HG03108 (cell line): ENCODE data around the gene HEXA.
A peak's percentile ranks its signal among the peaks of the same experiment; 100 is the strongest.

ENCODE experiments used
- ATAC-seq: cut with Tn5 transposase; IDR thresholded peaks from one replicate; pipeline ENCODE4 v1.9.1; 2021; ENCODE audit warnings: moderate library complexity; ENCODE audit not compliant: unreplicated experiment

The HEXA gene

DNA sequence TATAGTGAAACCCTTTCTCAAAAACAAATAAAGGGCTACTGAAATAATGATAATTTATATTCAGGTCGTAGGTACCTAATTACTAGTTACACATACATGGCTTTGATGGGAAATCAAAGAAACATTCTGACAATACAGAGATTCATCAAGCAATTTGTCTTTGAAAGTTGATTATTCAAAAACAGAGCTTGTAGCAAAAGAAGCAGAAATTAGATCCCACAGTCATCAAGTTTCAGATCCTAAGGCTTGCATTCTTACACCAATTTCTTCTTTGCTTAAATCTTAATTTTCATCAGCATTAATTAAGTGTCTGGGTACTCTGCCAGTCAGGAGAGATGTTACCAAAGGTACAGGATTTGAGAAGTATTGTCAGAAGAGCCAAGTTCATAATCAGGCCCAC is 1.5 kb upstream of the HEXA start:
- ATAC-seq, result no peak

- ATAC-seq, result peak; percentile 39
These were observed 341 bp downstream of the HEXA start for GRCh38 chr15:72375501-72375845.

GRCh38 chr15:72372361-72372760 is 3.5 kb downstream of the HEXA start:
- ATAC-seq, result no peak

DNA sequence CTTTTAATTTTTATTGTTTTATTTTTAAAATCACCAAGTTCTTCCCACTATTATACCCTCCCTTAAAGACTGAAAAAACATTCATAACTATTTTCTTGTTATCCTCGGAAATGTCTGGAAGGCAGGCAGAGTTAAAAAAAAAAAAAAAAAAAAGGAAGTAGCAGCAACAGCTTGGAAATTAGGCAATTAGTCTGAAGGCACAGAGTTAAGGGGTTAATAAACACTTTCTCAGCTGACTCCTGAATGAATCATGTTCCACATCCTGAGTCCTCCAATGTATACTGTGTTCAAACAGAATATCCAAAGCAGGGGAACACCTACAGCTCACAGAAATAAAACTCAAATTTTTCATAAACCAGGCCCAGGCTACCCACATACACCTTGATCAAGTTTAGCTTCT is 5.8 kb downstream of the HEXA start:
- no peak for ATAC-seq

- no peak for ATAC-seq
These were observed 6.9 kb downstream of the HEXA start for GRCh38 chr15:72368899-72369298.

DNA sequence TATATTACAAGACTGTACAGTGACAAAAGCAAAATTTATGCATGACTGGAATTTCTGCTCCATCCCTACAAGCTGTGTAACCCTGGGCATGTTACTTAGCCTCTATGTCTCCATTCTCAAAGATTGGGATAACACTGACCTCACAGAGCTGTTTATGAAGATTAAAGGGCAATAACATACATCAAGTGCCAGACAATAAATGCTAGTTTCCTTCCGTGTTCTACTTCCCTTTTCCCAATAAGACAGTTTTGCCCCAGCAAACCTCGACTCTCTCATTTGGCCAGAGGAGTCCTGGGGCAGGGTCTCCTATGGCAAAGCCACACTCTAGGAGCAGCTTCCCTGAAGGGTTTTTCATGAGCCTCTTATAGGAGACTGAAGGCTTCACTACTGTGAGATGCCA is 7.5 kb downstream of the HEXA start:
- no peak for ATAC-seq

GRCh38 chr15:72365844-72366243 is 10.0 kb downstream of the HEXA start:
- ATAC-seq, result peak; percentile 93

- ATAC-seq, result no peak
These were observed 14.6 kb downstream of the HEXA start for GRCh38 chr15:72361176-72361575.

GRCh38 chr15:72358650-72359171 is 17.1 kb downstream of the HEXA start:
- no peak for ATAC-seq

DNA sequence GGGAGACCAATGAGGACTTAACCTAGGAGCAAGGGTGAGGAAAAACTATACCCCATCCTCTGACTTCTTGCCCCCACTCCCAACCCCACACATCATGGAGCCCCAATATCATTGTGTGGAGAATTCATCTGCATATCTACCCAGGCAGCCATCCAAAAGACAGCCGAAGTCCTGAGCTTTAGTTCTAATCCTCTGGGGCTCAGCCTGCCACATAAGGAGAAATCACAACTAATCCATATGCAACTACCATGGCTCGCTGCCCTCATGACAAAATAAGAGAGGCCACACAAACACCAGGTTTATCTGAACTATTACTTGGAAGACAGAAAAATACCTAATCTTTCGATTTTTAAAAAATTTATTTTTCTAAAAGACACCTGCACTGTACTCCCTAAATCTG is 17.7 kb downstream of the HEXA start:
- ATAC-seq, result no peak

- ATAC-seq, result no peak
These were observed 21.3 kb downstream of the HEXA start for GRCh38 chr15:72354496-72354895.

DNA sequence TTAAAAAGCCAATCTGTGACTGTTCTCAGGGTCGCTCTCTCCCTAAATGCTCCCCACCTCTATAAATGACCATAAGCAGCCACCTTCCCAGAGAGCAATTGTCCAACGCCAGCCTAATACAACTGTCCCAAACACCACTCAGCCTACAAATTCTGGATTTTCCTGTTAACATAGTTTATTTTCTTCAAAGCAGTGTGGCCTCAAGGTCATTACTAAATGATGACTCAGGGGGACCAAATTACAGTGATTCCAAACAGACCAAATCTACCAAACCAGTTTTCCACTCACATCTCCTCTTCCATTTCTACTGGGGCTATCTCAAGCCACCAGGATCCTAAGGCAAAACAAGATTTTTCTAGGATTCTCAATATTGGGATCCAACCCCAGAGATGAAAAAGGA is 22.5 kb downstream of the HEXA start:
- no peak for ATAC-seq

DNA sequence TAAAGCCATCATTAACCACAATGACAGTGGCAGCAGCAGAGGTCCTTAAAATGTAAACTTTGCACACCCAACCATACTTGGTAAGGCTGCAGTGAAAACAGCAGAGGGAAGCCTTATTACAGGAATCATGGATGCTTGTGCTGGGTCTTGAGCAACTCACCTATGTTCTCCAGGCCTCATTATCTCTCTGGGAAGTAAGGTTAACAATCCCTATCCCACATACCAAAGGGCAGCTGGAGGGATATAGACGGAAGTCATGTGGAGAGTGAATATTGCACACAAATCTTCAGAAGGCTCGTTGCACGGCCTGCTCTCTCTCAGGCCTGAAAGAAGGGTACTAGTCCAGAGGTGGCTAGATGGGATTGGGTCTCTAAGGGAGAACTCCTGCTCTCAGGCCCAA is 30.0 kb downstream of the HEXA start:
- ATAC-seq, result no peak

DNA sequence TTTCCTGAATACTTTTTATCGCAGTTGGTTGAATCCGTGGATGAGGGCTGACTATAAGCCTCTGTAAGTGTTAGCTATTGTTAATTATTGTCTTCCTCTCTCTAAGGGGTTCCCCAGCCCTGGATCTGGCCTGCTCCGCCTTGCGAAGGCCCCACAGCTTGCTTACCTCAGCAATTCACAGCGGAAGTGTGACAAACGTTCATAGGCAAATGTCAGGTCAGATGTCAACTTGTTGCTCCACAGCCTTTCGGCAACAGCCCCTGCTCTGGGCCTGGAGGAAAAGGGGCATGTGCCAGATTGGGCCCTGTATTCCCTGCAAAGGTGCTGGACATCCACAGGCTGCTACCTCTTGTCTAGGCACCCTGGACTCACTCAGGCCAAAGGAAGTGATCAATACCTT is 30.5 kb downstream of the HEXA start:
- ATAC-seq, result no peak

DNA sequence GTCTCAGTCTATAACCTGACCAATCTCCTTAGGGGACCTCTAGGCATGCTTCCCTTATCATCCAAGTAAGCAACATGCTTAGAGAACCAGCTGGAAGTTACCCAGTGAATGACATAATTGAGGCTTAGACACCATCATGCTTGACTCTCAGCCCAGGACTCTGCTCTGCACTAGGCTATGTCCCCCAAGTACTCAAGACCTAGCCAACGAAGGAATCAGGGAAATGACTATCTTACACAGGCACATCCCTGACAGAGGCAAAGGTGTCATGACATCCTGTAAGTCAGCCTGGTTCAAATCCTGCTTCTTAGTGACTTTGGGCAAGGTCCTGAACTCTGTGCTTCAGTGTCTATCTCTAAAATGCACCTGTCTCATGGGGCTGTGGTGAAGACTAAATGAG is 31.2 kb downstream of the HEXA start:
- no peak for ATAC-seq

- ATAC-seq, result no peak
These were observed 33.4 kb downstream of the HEXA start for GRCh38 chr15:72342385-72342784.

DNA sequence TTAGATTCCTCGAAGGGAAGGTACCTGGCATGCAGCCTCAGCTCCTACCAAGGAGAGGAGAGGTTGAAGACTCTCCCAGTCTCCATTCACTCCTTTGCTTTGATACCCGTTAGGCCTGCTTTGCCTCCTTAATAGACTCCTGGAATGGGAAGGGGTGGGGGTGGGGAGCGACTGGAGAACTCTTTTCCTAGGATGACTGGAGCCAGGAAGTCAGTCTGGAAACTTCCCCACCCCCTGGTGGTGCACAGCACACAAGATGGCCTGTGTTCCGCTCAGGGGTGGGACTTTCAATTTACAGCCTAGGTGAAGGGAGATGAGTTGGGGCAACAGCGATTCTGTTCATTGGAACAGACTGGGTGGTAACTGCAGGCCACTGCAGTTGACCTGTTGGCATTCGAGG is 34.5 kb downstream of the HEXA start:
- no peak for ATAC-seq

DNA sequence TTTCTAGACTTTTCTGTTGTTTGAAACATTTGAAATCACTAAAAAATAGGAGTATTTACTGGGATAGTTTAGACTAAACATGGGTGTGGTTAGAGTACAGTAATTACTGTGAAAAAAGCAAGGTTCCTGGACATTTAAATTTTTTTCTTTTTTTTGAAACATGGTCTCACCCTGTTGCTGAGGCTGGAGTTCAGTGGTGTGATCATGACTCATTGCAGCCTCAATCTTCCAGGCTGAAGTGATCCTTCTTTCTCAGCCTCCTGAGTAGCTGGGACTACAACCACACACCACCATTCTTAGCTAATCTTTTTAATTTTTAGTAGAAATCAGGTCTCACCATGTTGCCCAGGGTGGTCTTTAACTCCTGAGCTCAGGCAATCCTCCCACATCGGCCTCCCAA is 35.4 kb downstream of the HEXA start:
- no peak for ATAC-seq

GRCh38 chr15:72339777-72340177 is 36.0 kb downstream of the HEXA start:
- ATAC-seq, result no peak

GRCh38 chr15:72338617-72339321 is 37.0 kb downstream of the HEXA start:
- no peak for ATAC-seq

DNA sequence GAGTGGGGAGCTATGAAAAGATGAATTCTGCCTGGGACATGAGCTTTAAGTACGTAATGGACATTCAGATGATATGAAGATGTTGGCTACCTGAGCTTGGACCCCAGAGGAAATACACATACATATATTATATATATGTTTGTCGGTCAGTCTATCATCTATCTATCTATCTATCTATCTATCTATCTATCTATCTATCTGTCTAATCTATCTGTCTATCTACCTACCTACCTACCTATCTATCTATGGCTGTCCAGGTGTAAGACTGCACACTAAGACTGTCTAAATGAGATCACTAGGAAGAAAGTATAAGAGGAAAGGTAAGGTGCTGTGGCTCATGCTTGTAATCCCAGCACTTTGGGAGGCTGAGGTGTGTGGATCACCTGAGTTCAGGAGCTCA is 37.7 kb downstream of the HEXA start:
- ATAC-seq, result no peak

- no peak for ATAC-seq
These were observed 41.0 kb downstream of the HEXA start for GRCh38 chr15:72334842-72335241.

GRCh38 chr15:72331021-72331420 is 44.8 kb downstream of the HEXA start:
- ATAC-seq, result no peak
